Psoas muscle (tissue), 8 donors: ENCODE data around the gene CAPN12. TPM values are rescaled to one million over a fixed set of nuclear protein-coding genes. Genes with fewer than 3 reads are reported as not detected.

Experiments
- ATAC-seq, 4 donors: fragments of 200-7000 bp; cut with Tn5 transposase; one replicate each; pipeline ENCODE4 v1.9.1; 2020; ENCODE audit warnings: moderate library complexity in 3 of 4, mild to moderate bottlenecking in 2 of 4
- DNase-seq, 2 donors: peaks; one replicate each; pipeline ENCODE4 v3.0.0-alpha.2; 2020
- H3K27ac ChIP-seq: fragments of 200-600 bp; one replicate; pipeline ENCODE4 v1.8.0; 2022
- H3K27me3 ChIP-seq, 3 donors: fragments of 200-600 bp in 1 of 3; one replicate each; pipeline versions ENCODE4 v1.6.1 to v1.8.0; 2013 to 2022; ENCODE audit warnings: low read length in 2 of 3, mild to moderate bottlenecking in 2 of 3, moderate library complexity in 1 of 3; ENCODE audit not compliant: insufficient read depth in 3 of 3
- H3K36me3 ChIP-seq, 2 donors: fragments of 200-600 bp in 1 of 2; one replicate each; pipeline versions ENCODE4 v1.6.1 to v1.8.0; 2013 to 2022; ENCODE audit warnings: low read depth in 1 of 2, mild to moderate bottlenecking in 1 of 2, moderate library complexity in 1 of 2; ENCODE audit not compliant: insufficient read depth in 1 of 2
- H3K4me1 ChIP-seq: fragments of 200-600 bp; one replicate; pipeline ENCODE4 v1.8.0; 2022
- H3K4me3 ChIP-seq: fragments of 200-600 bp; one replicate; pipeline ENCODE4 v1.8.0; 2022; ENCODE audit warnings: mild to moderate bottlenecking
- H3K9me3 ChIP-seq: fragments of 200-600 bp; one replicate; pipeline ENCODE4 v1.8.0; 2022
- CTCF ChIP-seq: fragments of 200-600 bp; IDR thresholded peaks from one replicate; pipeline ENCODE4 v1.8.0; 2022; ENCODE audit warnings: antibody characterized with exemption
- WGBS, 3 donors: extraction: QIAGEN DNeasy Blood & Tissue Kit; methylation state at CpG; one replicate each; pipeline versions ENCODE4 v1.1.6 to v1.1.7; 2013; 5-methylcytosine and 5-hydroxymethylcytosine counted together
- intact Hi-C, 2 donors: fragments of 100-400 bp; cut with DNase I; formaldehyde crosslinking; loops; one replicate each; pipeline versions ENCODE4 v1.11.0 to v1.14.2; 2022
- polyA plus RNA-seq, 3 donors: library from polyadenylated mRNA; stranded (reverse); fragments of 200-250 nt; gene quantifications; one replicate each; pipeline ENCODE4 v1.2.3, GENCODE V29; 2013
- total RNA-seq, 4 donors: library from RNA; stranded (reverse); fragmentation: NEBNext Ultra II Directional in 2 of 4; extraction: Animal tissue kit (Norgen Biotek cat#: 25700) in 2 of 4; gene quantifications; one replicate each; pipeline versions ENCODE4 v1.2.1 to v1.2.4, GENCODE V29; 2021 to 2023
- donor health status: healthy with polysubstance abuse.
- donor health status: DM: no; HTN: no; CAD: no; lungs with moderate emphysema.
- donor health status: Bipolar disorder and iron deficiency.
- donor health status: healthy.
- donor health status: DM: yes; HTN: yes; CAD: no.
- donor health status: DM: no; HTN: no; CAD: no.
- donor health status: DM: no; HTN: no; CAD: no.
- donor health status: DM: yes; HTN: yes; CAD: no.

CAPN12 gene
- total and polyA plus RNA-seq, 7 donors, result 0.27 to 0.64 (median 0.35) TPM

- H3K27me3 ChIP-seq, result no peaks in the 10 kb centered on the region
- intact Hi-C loops, result no loop called here
- 76 to 81% (median 78%) methylated on average over 16 of the region's 16 CpGs for WGBS, 3 donors
- ATAC-seq (no peak), DNase-seq (no peak)
- H3K27ac ChIP-seq, result peak overlapping the region; percentile 80
- TF ChIP-seq CTCF, result no peak
- peaks cover 56% of the 10 kb centered on the region for H3K4me1 ChIP-seq
- H3K36me3 ChIP-seq, result peaks cover 5 to 100% of the 10 kb centered on the region in 2 donors
- no peaks in the 10 kb centered on the region for H3K9me3 ChIP-seq
- H3K4me3 ChIP-seq, result no peak overlapping the region
These were observed 37.3 kb downstream of the CAPN12 start for GRCh38 chr19:38706792-38707511.

GRCh38 chr19:38705197-38706019, 38.9 kb downstream of the CAPN12 start:
- DNase-seq (no peak), ATAC-seq (no peak)
- intact Hi-C loops, result no loop called here
- Histone ChIP-seq H3K27me3 (no peaks in the 10 kb centered on the region), H3K4me1 (peaks cover 43% of the 10 kb centered on the region), H3K4me3 (no peak overlapping the region), H3K36me3 (peaks cover 5 to 100% of the 10 kb centered on the region in 2 donors), H3K9me3 (no peaks in the 10 kb centered on the region), H3K27ac (peak overlapping the region; percentile 80)
- TF ChIP-seq CTCF, result no peak
- WGBS, 3 donors, result 66 to 78% (median 73%) methylated on average over 22 of the region's 22 CpGs

DNA sequence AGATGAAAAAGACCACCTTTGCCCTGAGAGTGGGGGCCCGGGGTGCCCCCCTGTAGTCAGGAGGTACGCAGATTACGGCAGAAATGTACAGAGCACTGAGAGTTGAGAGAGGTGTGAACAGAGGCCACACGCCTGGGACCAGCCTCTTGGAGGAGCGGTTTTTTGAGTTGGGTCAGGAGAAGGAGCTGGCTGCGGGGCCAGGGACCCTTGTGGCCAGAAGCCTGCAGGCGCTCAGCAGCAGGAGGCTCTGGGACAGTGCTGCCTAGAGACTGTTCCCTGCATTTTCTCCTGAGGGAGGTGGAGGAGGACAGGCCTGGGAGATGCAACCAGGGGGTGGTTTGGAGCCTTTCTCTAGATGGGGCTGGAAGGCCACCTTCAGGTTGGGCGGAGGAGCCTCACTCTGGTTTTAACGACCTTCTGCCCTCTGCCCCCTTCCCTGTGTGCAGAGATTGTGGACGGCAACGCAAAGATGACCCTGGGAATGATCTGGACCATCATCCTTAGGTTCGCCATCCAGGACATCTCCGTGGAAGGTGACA, 39.7 kb downstream of the CAPN12 start:
- DNase-seq (no peak), ATAC-seq (no peak)
- Histone ChIP-seq H3K4me3 (no peak overlapping the region), H3K27me3 (no peaks in the 10 kb centered on the region), H3K36me3 (peaks cover 3 to 97% of the 10 kb centered on the region in 2 donors), H3K27ac (peak overlapping the region; percentile 80), H3K4me1 (peaks cover 38% of the 10 kb centered on the region), H3K9me3 (no peaks in the 10 kb centered on the region)
- TF ChIP-seq CTCF, result no peak
- intact Hi-C loops, result no loop called here
- WGBS, 3 donors, result 90 to 96% (median 94%) methylated on average over 13 of the region's 13 CpGs

- 91 to 95% (median 93%) methylated on average over 14 of the region's 14 CpGs for WGBS, 3 donors
- Histone ChIP-seq H3K36me3 (peaks cover 3 to 86% of the 10 kb centered on the region in 2 donors), H3K4me1 (peaks cover 29% of the 10 kb centered on the region), H3K4me3 (no peak overlapping the region), H3K27me3 (no peaks in the 10 kb centered on the region), H3K27ac (no peak overlapping the region), H3K9me3 (no peaks in the 10 kb centered on the region)
- ATAC-seq (no peak), DNase-seq (no peak)
- intact Hi-C loops, result no loop called here
- TF ChIP-seq CTCF, result no peak
These were observed 40.8 kb downstream of the CAPN12 start for GRCh38 chr19:38703509-38703908.
